Fibroblast of villous mesenchyme (primary cell): ENCODE results near the gene ANO2. TPM values are rescaled to one million over a fixed set of nuclear protein-coding genes. Genes with fewer than 3 reads are reported as not detected.
A peak's percentile ranks its signal among the peaks of the same experiment; 100 is the strongest.

Experiments
- DNase-seq: peaks from one replicate; pipeline ENCODE4 v3.0.0-alpha.2; 2010; ENCODE audit warnings: low read depth
- H3K4me3 ChIP-seq: 2 replicates; pipeline ENCODE4 v1.5.1; 2011; ENCODE audit warnings: low read depth, mild to moderate bottlenecking, low read length
- CTCF ChIP-seq: IDR thresholded peaks from 2 replicates; pipeline ENCODE4 v1.5.1; 2012; ENCODE audit warnings: low read depth, mild to moderate bottlenecking, low read length; ENCODE audit not compliant: insufficient read depth
- total RNA-seq: library from RNA; depleted of rRNA; stranded (reverse); fragments of >200 nt; gene quantifications from 2 replicates; pipeline ENCODE4 v1.2.3, GENCODE V29; 2012

ANO2 gene
- total RNA-seq, 1 donor = 0.43 TPM

GRCh38 chr12:5881101-5881606 is 63.9 kb downstream of the ANO2 start:
- TF ChIP-seq CTCF = no peak
- no peak for DNase-seq
- H3K4me3 ChIP-seq = no peak overlapping the region

- TF ChIP-seq CTCF = no peak
- no peak for DNase-seq
- no peak overlapping the region for H3K4me3 ChIP-seq
Measured at GRCh38 chr12:5875851-5876250, 69.2 kb downstream of the ANO2 start.

GRCh38 chr12:5874514-5874913 is 70.5 kb downstream of the ANO2 start:
- DNase-seq = no peak
- TF ChIP-seq CTCF = no peak
- H3K4me3 ChIP-seq = no peak overlapping the region

- no peak for DNase-seq
- no peak for TF ChIP-seq CTCF
- H3K4me3 ChIP-seq = no peak overlapping the region
Measured at GRCh38 chr12:5873281-5873919, 71.7 kb downstream of the ANO2 start.

- TF ChIP-seq CTCF = peak; percentile 28
- DNase-seq = peak; percentile 3
- no peak overlapping the region for H3K4me3 ChIP-seq
Measured at GRCh38 chr12:5872745-5873144, 72.3 kb downstream of the ANO2 start.

GRCh38 chr12:5871741-5872140 is 73.3 kb downstream of the ANO2 start:
- no peak overlapping the region for H3K4me3 ChIP-seq
- no peak for TF ChIP-seq CTCF
- DNase-seq = no peak

- no peak overlapping the region for H3K4me3 ChIP-seq
- DNase-seq = no peak
- TF ChIP-seq CTCF = no peak
Measured at GRCh38 chr12:5870183-5870582, 74.9 kb downstream of the ANO2 start.
